ENCODE results near the gene VSTM1.
"Not testable (repeated sequence)": the region's sequence is repeated elsewhere in the genome, so short reads cannot be mapped to it uniquely, and the experiment has no call there.

Gene VSTM1

GRCh38 chr19:54063350-54064116, at the start of gene VSTM1:
VSTM1 (minus strand) TSS chr19:54063897; CDS start chr19:54063777, 120 bp downstream.
- DNase-seq, result peak; percentile 10

- no peak for DNase-seq
Observed at GRCh38 chr19:54109651-54110050, 46.0 kb upstream of the VSTM1 start.

GRCh38 chr19:54108496-54108895, 44.8 kb upstream of the VSTM1 start:
- DNase-seq, result no peak

GRCh38 chr19:54107876-54108490, 44.3 kb upstream of the VSTM1 start:
- DNase-seq, result no peak

GRCh38 chr19:54106716-54107115, 43.0 kb upstream of the VSTM1 start:
- DNase-seq, result no peak

- no peak for DNase-seq
Observed at GRCh38 chr19:54105796-54106195, 42.1 kb upstream of the VSTM1 start.

GRCh38 chr19:54104998-54105715, 41.5 kb upstream of the VSTM1 start:
- no peak for DNase-seq

GRCh38 chr19:54102421-54103169, 38.9 kb upstream of the VSTM1 start, which contains the start of gene NDUFA3:
NDUFA3 (plus strand) TSS chr19:54102855; CDS start chr19:54102879, 24 bp downstream.
- DNase-seq, result peak; percentile 99

GRCh38 chr19:54100561-54100960, 36.9 kb upstream of the VSTM1 start, which contains the start of gene OSCAR:
OSCAR (minus strand) TSS chr19:54100803; CDS start chr19:54100792, 11 bp downstream.
- peak; percentile 52 for DNase-seq

GRCh38 chr19:54099903-54100255, 36.2 kb upstream of the VSTM1 start:
- not testable (repeated sequence) for DNase-seq

GRCh38 chr19:54099190-54099902, 35.6 kb upstream of the VSTM1 start:
- DNase-seq, result no peak

- peak; percentile 59 for DNase-seq
Observed at GRCh38 chr19:54096617-54097106, 33.0 kb upstream of the VSTM1 start.

- DNase-seq, result peak; percentile 70
Observed at GRCh38 chr19:54095859-54096616, 32.3 kb upstream of the VSTM1 start.

GRCh38 chr19:54095136-54095858, 31.6 kb upstream of the VSTM1 start:
- DNase-seq, result no peak

- DNase-seq, result peak; percentile 56
Observed at GRCh38 chr19:54094426-54095000, 30.8 kb upstream of the VSTM1 start.

GRCh38 chr19:54084410-54084809, 20.7 kb upstream of the VSTM1 start:
- DNase-seq, result no peak

- no peak for DNase-seq
Observed at GRCh38 chr19:54081032-54081431, 17.3 kb upstream of the VSTM1 start, which contains the start of gene TARM1. TARM1 (minus strand) TSS chr19:54081365; CDS start chr19:54081340, 25 bp downstream.

GRCh38 chr19:54077334-54077733, 13.6 kb upstream of the VSTM1 start:
- peak; percentile 67 for DNase-seq

GRCh38 chr19:54074851-54075250, 11.2 kb upstream of the VSTM1 start:
- DNase-seq, result no peak

- DNase-seq, result no peak
Observed at GRCh38 chr19:54073829-54074228, 10.1 kb upstream of the VSTM1 start.

Data from hematopoietic multipotent progenitor cell treated with erythropoietin and hydrocortisone succinate and interleukin-3 and kit ligand, for 4 days (in vitro differentiated cells).